ENCODE measurements around the gene SMC3.

- TF ChIP-seq EP300 (IDR thresholded peaks at IDR 0.05; ENCODE audit: borderline replicate concordance) (no peak), RAD21 (IDR thresholded peaks at IDR 0.05; ENCODE audit: low read depth) (no peak), YY1 (IDR thresholded peaks at IDR 0.05; ENCODE audit: low read depth) (no peak), TCF12 (IDR thresholded peaks at IDR 0.05; ENCODE audit: low read depth) (no peak), TAF1 (IDR thresholded peaks at IDR 0.05; ENCODE audit: low read depth) (no peak), ZBTB7A (IDR thresholded peaks at IDR 0.05; ENCODE audit: low read depth) (no peak), MAX (IDR thresholded peaks at IDR 0.05) (no peak), FOXM1 (IDR thresholded peaks at IDR 0.05; ENCODE audit: borderline replicate concordance, low read depth) (no peak)
- TF ChIP-seq, protein P1, sequence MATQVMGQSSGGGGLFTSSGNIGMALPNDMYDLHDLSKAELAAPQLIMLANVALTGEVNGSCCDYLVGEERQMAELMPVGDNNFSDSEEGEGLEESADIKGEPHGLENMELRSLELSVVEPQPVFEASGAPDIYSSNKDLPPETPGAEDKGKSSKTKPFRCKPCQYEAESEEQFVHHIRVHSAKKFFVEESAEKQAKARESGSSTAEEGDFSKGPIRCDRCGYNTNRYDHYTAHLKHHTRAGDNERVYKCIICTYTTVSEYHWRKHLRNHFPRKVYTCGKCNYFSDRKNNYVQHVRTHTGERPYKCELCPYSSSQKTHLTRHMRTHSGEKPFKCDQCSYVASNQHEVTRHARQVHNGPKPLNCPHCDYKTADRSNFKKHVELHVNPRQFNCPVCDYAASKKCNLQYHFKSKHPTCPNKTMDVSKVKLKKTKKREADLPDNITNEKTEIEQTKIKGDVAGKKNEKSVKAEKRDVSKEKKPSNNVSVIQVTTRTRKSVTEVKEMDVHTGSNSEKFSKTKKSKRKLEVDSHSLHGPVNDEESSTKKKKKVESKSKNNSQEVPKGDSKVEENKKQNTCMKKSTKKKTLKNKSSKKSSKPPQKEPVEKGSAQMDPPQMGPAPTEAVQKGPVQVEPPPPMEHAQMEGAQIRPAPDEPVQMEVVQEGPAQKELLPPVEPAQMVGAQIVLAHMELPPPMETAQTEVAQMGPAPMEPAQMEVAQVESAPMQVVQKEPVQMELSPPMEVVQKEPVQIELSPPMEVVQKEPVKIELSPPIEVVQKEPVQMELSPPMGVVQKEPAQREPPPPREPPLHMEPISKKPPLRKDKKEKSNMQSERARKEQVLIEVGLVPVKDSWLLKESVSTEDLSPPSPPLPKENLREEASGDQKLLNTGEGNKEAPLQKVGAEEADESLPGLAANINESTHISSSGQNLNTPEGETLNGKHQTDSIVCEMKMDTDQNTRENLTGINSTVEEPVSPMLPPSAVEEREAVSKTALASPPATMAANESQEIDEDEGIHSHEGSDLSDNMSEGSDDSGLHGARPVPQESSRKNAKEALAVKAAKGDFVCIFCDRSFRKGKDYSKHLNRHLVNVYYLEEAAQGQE (IDR thresholded peaks at IDR 0.05; ENCODE audit: low read depth): no peak
These were observed 69.5 kb downstream of the SMC3 start for GRCh38 chr10:110636932-110637557.

Data from Ishikawa (cell line).